Ectodermal cell (in vitro differentiated cells): ENCODE results near the gene TNS4.

Experiments
- H3K27ac ChIP-seq: 2 replicates; pipeline ENCODE4 v1.7.0; 2013; ENCODE audit warnings: mild to moderate bottlenecking, low read depth, low read length; ENCODE audit not compliant: insufficient read depth, poor library complexity, severe bottlenecking
- H3K27me3 ChIP-seq: 2 replicates; pipeline ENCODE4 v1.7.0; 2013; ENCODE audit warnings: mild to moderate bottlenecking, low read length; ENCODE audit not compliant: insufficient read depth, control insufficient read depth, poor library complexity, severe bottlenecking
- H3K36me3 ChIP-seq: one replicate; pipeline ENCODE4 v1.7.0; 2013; ENCODE audit warnings: low read length; ENCODE audit not compliant: control insufficient read depth, insufficient read depth
- H3K4me1 ChIP-seq: one replicate; pipeline ENCODE4 v1.7.0; 2013; ENCODE audit warnings: low read length; ENCODE audit not compliant: control insufficient read depth, insufficient read depth
- H3K4me3 ChIP-seq: 2 replicates; pipeline ENCODE4 v1.7.0; 2013; ENCODE audit warnings: low read depth, low read length, control low read depth; ENCODE audit not compliant: insufficient read depth
- H3K9me3 ChIP-seq: 2 replicates; pipeline ENCODE4 v1.7.0; 2013; ENCODE audit warnings: mild to moderate bottlenecking, low read length, moderate library complexity; ENCODE audit not compliant: control insufficient read depth
- WGBS, 2 experiments: methylation state at CpG; one replicate each; pipeline ENCODE4 v1.1.7; 2013; ENCODE audit warnings: missing lambda C conversion rate in 2 of 2; 5-methylcytosine and 5-hydroxymethylcytosine counted together

Gene TNS4

DNA sequence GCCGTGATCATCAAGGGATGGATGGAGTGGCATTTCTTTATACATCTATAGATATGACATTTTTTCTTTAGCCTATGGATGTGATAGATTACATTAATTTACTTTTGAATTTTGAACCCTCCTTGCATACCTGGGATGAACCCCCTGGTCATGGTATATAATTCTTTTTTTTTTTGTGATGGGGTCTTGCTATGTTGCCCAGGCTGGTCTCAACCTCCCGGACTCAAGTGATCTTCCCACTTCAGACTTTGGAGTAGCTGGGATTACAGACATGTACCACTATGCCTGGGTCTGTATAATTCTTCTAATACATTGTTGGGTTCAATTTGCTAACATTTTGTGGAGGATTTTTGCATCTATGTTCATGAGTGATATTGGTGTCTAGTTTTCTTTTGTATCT is 1.7 kb upstream of the TNS4 start:
- H3K27me3 ChIP-seq, result no peaks in the 10 kb centered on the region
- WGBS, 2 experiments, result 50 to 62% methylated on average over 1 to 2 of the region's 2 CpGs
- peaks cover 4% of the 10 kb centered on the region for H3K4me1 ChIP-seq

DNA sequence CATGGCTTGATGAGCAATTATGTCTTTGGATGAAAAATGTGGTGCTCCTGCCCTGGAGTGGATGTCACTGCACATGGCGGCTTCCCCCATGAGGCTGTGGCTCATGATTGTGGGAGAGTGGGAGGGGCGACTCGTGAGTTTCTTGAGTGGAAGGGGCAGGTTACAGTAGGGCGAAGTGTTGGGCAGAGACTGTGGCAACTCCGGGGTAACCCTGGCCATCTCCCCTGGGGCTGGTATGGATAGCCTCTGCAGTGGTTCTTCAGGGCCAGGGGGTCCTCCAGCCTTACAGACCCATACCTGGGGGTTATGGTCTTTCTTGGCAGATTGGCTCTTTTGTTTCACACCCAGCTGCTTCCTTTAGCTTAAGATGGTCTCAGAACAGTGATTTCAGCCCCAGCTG is 1.3 kb upstream of the TNS4 start:
- no peak overlapping the region for H3K4me3 ChIP-seq

More for the DNA sequence above, 1.7 kb upstream of the TNS4 start:
- Histone ChIP-seq H3K4me3 (no peak overlapping the region), H3K9me3 (no peaks in the 10 kb centered on the region), H3K27ac (no peak overlapping the region), H3K36me3 (no peaks in the 10 kb centered on the region)

DNA sequence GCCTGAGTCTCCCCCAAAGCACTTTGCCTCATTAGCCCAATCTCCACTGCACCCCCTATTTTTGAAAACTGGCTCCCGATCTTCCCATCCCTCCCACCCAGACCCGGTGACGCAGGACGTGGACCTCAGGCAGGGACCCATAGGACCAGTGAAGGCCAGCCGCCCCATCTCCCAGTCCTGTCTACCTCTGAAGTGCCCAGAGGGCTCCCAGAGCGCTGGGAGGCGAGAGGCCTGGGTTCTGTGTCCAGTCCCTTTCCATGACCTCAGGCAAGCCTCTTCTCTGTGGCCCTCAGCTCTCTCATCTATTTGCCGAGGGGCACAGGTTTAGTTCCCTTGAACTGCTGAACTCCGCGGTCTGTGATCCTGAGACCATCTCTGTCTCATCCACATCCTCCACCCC is 714 bp downstream of the TNS4 start:
- Histone ChIP-seq H3K27me3 (no peaks in the 10 kb centered on the region), H3K36me3 (no peaks in the 10 kb centered on the region), H3K4me3 (no peak overlapping the region), H3K9me3 (no peaks in the 10 kb centered on the region), H3K27ac (no peak overlapping the region), H3K4me1 (peaks cover 4% of the 10 kb centered on the region)
- WGBS, 2 experiments, result 94% methylated on average over 8 to 10 of the region's 10 CpGs

More for the DNA sequence above, 1.3 kb upstream of the TNS4 start:
- no peaks in the 10 kb centered on the region for H3K27me3 ChIP-seq
- H3K36me3 ChIP-seq, result no peaks in the 10 kb centered on the region
- no peaks in the 10 kb centered on the region for H3K9me3 ChIP-seq
- WGBS, 2 experiments, result 93 to 96% methylated on average over 5 of the region's 5 CpGs
- peaks cover 4% of the 10 kb centered on the region for H3K4me1 ChIP-seq
- H3K27ac ChIP-seq, result no peak overlapping the region

DNA sequence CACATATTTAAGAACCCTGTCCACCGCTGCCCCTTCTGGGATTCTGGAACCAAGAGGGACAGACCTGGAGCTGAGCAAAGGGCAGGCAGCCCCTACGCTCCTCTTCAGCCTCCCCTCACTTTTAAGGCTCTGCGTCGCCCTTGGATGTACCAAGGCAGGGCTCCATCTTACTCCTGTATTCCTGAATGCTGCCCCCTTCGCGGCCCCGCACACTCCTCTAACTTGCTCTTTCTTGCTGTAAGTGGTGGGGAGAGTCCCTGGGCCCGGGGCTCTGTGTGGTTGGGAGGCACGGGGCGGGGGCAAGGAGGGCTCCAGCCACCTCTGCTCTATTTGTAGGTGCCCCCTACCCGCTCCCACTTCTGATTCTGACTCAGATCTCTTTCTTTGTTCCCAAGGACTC is 1.2 kb downstream of the TNS4 start:
- no peak overlapping the region for H3K27ac ChIP-seq
- no peak overlapping the region for H3K4me3 ChIP-seq
- H3K36me3 ChIP-seq, result no peaks in the 10 kb centered on the region
- WGBS, 2 experiments, result 89 to 92% methylated on average over 11 of the region's 11 CpGs
- no peaks in the 10 kb centered on the region for H3K9me3 ChIP-seq
- H3K4me1 ChIP-seq, result peaks cover 4% of the 10 kb centered on the region
- H3K27me3 ChIP-seq, result no peaks in the 10 kb centered on the region

DNA sequence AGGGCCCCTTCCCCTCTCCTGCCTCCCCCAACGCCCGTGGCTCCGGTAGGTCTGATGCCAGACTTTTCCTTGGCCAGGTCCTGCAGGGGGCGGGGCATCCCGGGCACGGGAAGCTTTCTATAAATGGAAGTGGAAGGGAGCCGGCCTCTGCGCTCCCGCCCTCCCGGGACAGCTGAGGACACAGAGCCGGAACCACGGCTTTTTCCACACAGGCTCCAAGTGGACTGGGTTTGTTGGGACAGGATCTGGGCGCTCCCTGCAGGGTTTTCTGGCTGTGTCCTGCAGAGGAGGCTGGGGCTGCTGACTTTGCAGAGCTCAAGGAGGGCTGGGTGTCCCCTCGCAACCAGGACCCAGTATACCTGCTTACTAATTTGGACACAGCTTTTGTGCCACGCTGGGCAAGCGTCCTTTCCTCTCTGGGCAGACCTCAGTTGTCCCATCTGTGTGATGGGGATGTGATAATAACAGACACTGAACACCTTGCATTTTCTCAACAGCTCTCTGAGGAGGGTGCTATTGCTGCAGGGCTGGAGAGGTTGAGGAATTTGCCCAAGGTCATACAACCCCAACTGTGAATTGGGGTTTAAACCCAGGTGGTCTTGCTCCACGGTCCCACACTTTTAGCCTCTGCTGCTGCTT is 1.8 kb downstream of the TNS4 start:
- Histone ChIP-seq H3K4me3 (no peak overlapping the region), H3K36me3 (no peaks in the 10 kb centered on the region), H3K4me1 (peaks cover 4% of the 10 kb centered on the region), H3K27me3 (no peaks in the 10 kb centered on the region), H3K27ac (no peak overlapping the region), H3K9me3 (no peaks in the 10 kb centered on the region)
- 55% methylated on average over 17 of the region's 17 CpGs for WGBS, 2 experiments

DNA sequence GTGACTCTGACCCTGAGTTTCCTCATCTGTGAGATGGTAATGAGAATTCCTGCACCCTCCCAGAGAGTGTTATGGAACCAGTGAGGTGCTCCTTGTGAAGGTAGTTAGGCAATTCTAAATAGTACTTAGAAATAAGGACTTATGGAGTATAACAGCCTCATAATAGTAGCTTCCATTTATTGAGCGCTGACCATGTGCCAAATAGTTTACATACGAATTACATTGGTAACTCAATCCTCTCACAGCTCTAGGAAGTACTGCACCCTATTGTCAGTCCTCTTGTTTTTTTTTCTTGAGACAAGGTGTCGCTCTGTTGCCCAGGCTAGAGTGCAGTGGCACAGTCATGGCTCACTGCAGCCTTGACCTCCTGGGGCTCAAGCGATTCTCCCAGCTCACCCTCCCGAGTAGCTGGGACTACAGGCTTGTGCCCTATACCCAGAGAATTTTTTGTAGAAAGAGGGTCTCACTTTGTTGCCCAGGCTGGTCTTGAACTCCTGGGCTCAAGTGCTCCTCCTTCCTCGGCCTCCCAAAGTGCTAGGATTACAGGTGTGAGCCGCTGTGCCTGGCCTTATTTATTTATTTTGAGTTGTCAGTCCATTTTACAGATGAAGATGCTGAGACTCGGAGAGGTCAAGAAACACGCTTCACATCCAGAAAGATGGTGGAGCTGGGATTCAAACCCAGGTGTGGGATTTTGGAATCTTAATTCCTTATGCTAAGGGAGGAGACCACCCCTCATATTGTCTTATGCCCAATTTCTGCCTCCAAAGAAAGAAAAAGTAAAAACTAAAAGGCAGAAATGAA is 2.9 kb downstream of the TNS4 start:
- 83% methylated on average over 9 of the region's 9 CpGs for WGBS, 2 experiments
- Histone ChIP-seq H3K4me1 (peaks cover 4% of the 10 kb centered on the region), H3K27me3 (no peaks in the 10 kb centered on the region), H3K4me3 (no peak overlapping the region), H3K27ac (no peak overlapping the region), H3K9me3 (no peaks in the 10 kb centered on the region), H3K36me3 (no peaks in the 10 kb centered on the region)

DNA sequence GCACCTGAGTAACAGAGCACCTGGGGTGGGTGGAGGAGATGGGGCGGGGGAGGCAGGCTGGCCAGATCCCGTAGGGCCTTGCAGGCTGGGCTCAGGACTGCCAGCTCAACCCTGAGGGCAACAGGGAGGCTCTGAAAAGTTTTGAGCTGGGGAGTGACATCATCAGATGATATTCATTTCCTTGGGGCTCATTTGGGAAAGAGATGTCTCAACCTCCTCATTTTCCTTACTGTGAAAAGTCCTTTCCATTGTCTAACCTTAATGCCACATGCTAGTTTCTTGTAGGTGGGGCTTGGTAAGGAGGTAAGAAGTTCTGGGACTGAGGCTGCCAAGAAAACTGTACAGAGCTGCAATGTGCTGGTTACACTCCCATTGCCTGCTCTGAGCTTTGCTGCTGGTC is 3.7 kb downstream of the TNS4 start:
- H3K9me3 ChIP-seq, result no peaks in the 10 kb centered on the region
- no peaks in the 10 kb centered on the region for H3K27me3 ChIP-seq
- no peak overlapping the region for H3K27ac ChIP-seq
- 89 to 90% methylated on average over 2 of the region's 2 CpGs for WGBS, 2 experiments
- peaks cover 4% of the 10 kb centered on the region for H3K4me1 ChIP-seq
- H3K4me3 ChIP-seq, result no peak overlapping the region
- H3K36me3 ChIP-seq, result no peaks in the 10 kb centered on the region

DNA sequence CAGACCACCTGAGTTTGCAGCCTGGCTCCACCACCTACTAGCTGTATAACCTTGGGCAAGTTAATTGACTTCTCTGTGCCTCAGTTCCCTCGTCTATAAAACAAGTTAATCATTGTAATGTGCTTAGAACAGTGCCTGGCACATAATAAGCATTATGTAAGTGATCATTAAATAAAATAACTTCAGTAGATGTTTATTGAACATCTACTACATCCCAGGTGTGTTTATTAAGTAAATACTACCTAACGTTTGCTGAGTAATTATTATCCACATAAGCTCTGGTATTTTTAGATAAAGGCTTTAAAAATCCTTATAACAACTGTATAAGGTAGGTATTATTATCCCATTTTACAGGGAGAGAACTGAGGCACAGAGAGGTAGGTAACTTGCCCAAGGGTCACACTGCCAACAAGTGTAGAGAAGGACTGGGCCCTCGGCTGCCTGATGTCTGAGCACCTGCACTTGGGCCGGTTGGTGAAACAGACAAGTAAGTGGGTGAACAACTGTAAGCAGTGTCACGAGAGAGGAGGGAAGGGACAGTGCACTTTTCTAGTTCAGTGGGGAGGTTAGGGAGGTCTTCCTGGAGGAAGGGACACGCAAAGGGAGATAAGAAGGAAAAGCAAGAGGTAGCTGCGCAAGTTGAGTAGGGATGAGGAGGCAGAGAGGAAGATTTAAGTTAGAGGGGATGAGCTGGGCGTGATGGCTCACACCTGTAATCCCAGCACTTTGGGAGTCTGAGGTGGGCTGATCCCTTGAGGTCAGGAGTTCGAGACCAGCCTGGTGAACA is 4.6 kb downstream of the TNS4 start:
- peaks cover 4% of the 10 kb centered on the region for H3K4me1 ChIP-seq
- WGBS, 2 experiments, result 79 to 82% methylated on average over 8 of the region's 9 CpGs

DNA sequence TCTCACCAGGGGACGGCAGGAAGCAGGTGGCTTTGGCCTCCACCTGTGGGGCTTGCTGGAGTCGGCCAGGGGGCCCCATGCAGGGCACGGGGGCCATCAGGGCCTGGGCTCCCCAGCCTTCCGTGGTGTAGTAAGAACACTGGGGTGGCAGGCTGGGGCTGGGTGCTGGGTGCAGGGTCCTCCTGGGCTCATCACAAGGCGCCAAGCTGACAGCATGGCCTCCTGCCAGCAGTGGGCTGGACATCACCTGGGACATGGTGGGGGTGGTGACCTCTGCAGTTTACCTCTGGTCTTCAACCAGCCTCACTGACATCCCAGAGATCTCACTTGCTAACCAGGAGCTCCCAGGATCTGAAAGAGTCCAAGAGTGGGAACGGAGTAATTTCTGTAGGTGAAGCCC is 5.3 kb downstream of the TNS4 start:
- Histone ChIP-seq H3K36me3 (no peaks in the 10 kb centered on the region), H3K27ac (no peak overlapping the region), H3K4me3 (no peak overlapping the region), H3K27me3 (no peaks in the 10 kb centered on the region), H3K9me3 (no peaks in the 10 kb centered on the region), H3K4me1 (peaks cover 4% of the 10 kb centered on the region)
- WGBS, 2 experiments, result 90 to 93% methylated on average over 6 of the region's 6 CpGs

More for the DNA sequence above, 4.6 kb downstream of the TNS4 start:
- H3K36me3 ChIP-seq, result no peaks in the 10 kb centered on the region
- no peak overlapping the region for H3K27ac ChIP-seq
- H3K9me3 ChIP-seq, result no peaks in the 10 kb centered on the region
- H3K4me3 ChIP-seq, result no peak overlapping the region
- H3K27me3 ChIP-seq, result no peaks in the 10 kb centered on the region

DNA sequence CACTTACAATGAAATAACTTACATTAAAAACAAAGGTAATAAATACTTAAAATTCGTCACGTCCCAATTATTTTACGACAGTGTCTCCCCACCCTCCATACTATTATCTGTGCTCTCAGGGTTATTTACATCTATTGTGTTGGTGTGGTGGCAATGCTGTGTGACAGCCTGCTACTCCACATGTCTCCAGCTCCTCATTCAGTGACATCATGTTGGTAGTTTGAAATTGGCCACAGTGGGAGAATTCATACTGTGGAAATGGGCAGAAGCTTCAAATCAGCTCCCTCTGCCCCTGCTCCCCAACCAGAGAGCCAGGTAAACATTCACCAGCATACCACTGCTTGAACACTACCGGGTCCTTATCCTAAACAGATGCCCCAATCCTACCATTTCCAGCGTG is 6.3 kb downstream of the TNS4 start:
- WGBS, 2 experiments, result 82 to 88% methylated on average over 2 to 3 of the region's 5 CpGs

More for the DNA sequence above, 6.3 kb downstream of the TNS4 start:
- no peak overlapping the region for H3K4me3 ChIP-seq
- H3K27me3 ChIP-seq, result no peaks in the 10 kb centered on the region
- no peaks in the 10 kb centered on the region for H3K36me3 ChIP-seq
- H3K9me3 ChIP-seq, result no peaks in the 10 kb centered on the region
- H3K4me1 ChIP-seq, result peaks cover 14% of the 10 kb centered on the region
- no peak overlapping the region for H3K27ac ChIP-seq
